Islet precursor cell (in vitro differentiated cells): ENCODE data around the gene LRRC3C.
A peak's percentile ranks its signal among the peaks of the same experiment; 100 is the strongest.
"Not testable (repeated sequence)": the region's sequence is repeated elsewhere in the genome, so short reads cannot be mapped to it uniquely, and the experiment has no call there.

Source experiments
- DNase-seq: peaks from one replicate; pipeline ENCODE4 v3.0.0-alpha.2; 2018

The LRRC3C gene

DNA sequence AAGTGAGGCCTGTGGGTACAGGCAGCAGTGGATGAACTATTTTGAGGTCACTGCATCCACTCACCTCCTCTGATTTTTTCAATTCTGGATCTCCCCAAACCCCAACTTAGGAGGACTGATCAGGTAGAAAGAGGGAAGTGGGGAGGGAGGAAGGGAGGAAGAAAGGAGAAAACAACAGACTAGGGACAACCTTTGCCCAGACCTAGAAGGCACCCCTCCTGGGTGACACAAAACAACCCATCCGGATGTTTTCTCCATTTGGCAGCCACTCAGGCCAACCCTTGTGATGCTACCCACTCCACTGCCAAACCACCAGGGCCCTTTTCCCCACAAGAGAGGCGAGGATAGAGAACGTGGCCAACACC, 2.9 kb upstream of the LRRC3C start:
- DNase-seq: no peak

DNA sequence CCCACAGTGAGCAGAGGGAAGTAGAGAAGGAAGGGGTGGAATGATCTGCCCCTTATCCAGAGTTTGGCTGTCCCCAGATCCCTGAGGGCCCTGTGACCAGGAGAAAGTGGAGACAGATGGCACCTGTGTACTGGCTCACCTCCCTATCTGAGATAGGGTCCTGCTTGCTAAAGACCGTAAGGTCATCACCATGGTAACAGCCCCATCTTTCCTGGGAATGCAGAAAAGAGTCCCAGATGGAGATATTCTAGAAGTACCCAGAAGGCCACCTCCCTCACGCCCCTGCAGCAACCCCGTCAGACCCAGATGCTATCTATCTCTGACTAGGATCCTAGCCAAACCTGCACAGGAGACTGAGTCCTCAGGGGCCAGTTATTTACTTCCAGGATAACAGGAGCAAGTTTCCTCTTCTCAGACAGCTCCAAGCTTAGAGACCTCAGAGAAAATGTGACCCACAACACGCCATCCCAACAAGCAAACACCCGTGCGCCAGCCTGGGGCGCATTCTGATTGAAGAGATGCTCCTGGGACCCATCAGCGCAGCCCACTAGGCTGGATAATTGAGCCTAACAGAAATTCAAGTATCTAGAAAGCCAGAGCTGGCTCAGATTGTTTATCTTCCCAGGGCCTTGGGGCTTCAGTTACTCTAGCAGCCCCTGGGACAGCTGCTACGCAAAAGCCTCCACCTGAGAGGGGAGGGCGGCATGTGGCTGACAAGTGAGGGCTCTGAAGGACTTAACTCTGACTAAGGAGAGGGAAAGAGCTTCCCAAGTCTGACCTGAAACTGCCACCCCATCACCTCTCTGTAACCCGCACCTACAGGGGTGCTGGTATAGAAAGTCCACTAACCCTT, 2.0 kb upstream of the LRRC3C start:
- DNase-seq: no peak

DNA sequence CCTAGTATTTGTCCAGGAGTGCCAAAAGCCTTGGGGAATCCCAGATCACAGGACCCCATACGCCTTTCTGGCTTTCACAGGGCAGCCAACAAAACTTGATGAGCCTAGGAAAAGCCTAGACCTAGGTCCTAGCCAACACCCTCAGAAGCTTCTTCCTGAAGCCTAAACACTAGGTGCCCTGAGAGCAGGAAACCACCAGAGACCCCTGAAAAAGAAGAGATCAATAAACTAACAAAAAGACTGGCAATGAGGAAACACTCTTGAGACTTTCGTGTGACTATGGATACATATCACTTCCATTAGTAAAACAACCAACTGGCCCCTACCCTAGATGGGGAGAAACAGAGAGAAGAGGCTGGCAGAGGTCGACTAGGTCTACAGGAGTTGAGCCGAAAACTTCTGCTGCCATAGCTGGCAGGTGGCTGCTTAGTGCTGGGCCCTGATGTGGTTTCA, 1.4 kb upstream of the LRRC3C start:
- DNase-seq: no peak

DNA sequence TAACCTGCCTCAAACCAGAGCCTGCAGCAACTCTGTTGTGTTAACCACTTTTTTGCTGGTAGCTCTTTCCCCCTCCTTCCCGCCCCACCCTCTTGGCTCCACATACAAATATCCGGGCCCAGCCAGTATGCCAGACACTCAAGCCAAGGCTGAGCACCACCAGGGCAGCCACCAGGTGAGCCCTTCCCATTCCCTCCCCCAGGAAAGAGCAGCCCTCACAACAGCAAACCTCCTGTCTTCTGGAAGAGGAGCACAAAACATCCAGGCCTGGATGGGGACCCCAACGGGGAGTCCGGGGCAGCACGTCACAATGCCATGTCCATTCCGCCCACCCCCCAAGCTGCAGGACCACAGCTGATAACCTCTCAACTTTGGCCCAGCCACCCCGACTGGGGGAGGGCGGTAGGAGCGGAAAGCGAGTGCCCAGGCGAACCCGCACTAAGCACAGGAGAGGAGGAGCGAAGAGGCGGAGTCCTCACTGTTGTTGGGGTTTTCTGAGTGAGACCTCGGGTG, 888 bp upstream of the LRRC3C start:
- peak; percentile 76 for DNase-seq

DNA sequence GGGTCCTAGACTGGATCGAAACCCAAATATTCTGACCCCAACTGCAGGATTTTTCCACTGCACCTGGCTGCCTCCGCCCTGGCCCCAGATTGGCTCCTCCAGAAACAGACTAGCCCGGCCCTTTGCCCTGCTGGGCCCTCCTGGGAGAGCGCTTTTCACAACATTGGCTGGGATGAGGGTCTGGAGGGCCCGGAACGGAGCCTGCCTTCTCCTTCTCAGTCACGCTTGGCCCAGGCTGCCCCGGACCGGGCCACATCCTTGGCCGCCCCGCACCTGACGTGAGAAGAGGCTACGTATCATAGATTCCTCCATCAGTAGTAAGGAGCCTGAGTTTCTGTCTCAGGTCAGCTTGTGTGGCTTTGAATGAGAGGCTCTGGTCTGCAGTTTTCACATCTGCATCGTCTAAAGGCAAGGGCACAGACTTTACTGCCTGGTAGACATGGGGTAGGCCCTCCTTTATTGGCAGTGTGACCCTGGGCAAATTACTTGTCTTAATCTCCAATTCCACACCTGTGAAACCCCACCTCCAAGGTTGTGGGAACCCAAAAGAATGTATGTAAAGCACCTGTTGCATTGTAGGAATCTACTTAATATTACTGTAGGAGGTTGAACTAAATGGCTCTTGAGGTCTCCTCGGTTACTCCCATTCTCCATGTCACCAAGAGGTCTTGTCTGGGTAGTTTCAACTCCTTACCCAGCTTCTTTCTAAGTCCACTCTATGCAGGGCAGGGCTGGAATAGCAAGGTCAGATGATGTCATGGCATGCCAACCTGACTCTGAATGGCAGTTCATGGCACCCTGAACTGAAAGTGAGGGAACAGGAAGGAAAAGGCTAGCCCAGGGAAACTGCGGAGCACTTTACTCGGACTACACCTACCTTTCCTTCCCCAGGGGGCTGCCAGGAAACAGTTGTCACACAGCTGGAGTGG, 661 bp downstream of the LRRC3C start:
- peak; percentile 83 for DNase-seq

DNA sequence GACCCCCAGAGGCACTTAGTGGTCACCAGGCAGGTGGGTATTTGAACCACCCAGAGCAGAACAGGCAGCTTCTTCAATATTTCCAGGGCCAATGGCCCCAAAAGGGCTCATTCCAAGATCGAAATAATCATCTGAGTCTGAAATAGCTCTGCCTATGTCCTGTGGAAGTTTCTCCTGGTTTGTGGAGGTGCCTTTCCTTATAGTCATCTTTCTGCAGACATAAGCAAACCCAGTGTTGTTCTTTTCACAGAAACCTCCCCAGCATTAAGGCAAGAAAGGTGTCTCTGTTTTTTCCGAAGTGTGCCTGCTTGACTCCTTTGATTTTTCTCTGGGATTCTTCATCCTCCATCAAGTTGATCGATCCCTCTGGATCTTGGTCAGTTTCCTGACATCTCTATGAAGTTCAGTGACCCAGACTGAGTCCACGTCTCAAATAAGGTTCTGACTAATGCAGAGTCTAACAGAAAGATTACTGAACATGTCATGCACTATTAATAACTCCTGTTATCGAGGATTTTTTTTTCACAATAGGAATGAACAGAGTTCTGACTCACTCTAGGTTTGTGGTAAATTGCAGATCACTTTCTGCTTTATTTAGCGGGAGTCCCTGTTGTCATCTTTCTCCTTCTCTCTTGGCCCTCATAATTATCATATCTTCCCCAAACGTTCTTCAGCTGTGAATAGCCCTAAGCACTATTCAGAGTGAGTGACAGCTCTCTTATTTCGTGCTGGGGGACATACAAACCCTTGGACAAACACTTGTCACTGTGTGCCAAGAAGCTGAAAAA, 1.5 kb downstream of the LRRC3C start:
- DNase-seq: no peak

DNA sequence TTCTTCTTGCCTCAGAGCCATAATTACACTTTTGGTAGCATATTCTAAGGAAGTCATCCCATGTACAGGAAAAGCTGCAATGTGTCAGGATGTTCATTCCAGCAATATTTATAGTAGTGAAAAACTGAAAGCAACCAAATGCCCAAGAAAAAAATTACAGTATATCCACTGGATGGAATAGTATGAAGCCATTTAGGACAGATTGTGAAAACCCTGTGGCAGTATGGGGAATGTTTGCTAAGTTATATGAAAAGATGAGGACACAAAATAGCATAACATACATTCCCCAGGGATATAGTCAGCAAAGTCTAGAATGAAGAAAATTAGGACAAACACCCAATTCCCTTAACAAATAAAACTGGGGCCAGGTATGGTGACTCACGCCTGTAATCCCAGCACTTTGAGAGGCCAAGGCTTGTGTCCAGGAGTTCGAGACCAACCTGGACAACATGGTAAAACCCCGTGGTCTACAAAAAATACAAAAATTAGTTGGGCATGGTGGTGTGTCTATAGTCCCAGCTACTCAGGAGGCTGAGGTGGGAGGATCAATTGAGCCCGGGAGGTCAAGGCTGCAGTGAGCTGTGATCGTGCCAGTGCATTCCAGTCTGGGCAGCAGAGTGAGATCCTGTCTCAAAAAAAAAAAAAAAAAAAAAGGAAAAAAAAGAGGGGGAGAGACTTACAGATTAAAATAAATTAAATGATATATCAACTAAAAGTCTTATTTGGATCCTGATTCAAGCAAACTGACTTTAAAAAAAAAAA, 2.3 kb downstream of the LRRC3C start:
- DNase-seq: no peak

DNA sequence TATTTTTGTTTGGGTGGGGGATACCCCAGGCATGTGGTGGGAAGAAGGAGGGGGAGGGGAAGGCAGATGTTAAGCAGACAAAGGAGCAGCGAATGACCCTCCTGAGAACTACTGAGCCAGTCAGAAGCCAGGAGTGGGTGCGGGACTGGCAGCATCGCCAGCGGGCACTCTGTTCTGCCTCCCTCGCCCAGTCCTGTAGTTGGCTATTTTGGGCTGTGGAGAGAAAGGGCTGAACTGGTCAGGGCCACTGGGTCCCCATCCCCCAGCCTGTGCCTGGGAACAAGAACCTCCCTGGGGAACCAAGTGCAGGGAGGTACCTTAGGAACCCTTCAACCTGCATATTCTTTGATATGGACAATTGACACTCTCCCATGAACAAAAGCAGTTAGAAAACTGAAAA, 6.4 kb downstream of the LRRC3C start:
- no peak for DNase-seq

DNA sequence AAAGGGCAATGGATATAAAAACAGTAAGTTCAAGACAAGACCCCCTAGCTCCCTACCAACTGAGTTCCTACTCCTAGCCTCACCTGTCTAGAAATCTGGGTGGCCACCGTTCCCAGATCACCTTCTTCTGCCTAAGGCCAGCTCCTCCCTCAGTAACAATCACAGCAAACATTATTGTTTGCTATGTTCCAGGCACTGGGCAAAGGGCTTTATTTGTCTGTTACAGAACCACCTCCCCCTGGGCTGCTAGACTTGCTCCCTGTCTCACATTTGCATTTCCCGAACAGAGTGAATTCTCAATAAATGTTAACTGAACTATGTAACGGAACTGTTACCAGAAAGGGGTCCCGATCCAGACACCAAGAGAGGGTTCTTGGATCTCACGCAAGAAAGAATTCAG, 6.8 kb downstream of the LRRC3C start:
- DNase-seq: no peak

DNA sequence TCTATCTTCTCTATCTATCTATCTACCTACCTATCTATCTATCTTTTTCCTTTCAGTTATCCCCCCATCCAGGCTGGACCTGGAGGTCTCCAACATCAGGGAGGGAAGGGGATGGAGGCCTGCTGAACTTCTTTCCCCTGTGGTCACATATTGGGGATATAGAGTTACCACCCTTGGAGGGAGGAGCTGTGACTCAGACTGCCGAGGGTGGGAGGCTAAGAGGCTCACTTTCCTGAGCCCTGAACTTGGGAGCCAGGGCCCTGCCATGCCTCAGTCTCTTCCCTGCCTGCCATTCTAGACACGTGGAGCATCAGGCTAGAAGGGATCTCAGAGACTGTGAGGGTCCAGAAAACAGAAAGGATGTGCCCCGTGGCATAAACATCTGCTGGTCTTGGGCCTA, 8.4 kb downstream of the LRRC3C start:
- no peak for DNase-seq

DNA sequence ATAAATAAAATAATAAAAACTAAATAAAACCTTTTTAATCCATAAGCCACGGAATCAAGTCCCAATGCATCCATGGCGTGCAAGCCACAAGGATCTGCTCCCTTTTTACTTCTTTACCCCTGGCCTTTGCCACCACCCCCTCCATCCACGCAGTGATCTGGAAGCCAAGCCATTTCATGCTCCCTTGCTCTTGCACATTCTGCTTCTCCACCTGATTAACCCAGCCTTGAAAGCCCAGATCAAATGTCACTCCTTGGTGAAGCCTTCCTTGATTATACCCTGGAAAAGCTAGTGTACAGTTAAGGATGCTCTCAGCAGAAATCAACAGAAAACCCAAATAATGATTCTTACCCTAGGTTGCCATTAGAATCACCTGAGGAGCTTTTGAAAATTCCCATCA, 9.9 kb downstream of the LRRC3C start:
- no peak for DNase-seq

DNA sequence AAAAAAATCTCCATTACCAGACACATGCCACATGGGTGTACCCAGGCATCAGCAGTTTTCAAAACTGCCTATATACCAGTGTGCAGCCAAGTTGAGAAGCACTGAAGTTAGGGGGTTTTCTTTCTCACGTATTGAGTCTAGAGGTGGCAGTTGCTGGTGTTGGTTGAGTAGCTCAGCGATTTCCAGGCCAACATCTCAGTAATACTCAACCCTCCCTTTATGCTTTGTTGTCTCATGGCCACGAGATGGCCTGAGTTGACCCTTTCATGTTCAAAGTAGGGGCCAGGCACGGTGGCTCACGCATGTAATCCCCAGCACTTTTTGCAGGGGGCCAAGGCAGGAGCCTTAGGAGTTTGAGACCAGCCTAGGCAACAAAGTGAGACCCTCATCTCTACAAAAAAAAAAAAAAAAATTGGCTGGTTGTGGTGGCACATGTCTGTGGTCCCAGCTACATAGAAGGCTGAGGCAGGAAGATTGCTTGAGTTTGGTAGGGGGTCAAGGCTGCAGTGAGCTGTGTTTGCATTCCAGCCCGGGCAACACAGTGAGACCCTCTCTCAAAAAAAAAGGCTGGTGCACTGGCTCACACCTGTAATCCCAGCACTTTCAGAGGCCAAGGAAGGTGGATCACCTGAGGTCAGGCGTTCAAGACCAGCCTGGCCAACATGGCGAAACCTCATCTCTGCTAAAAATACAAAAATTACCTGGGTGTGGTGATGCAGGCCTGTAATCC, 10.8 kb downstream of the LRRC3C start:
- DNase-seq: no peak

DNA sequence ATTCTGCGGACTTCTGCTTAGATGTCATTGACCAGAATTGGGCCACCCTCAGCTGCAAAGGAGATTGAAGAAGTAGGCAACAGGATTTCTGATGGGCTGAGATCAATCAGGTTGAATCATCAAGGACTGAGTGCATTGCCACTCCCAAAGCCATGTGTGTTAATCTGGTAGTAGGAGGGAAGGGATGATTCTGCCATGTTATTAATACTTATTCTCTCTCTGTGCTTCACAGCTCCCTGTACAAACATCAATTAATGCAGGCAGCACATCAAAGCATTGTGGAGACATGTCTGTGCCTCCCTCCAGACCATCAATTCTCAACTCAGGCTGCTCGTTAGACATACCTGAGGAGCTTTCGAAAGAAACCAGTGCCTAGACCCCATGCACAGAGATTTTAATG, 11.6 kb downstream of the LRRC3C start:
- DNase-seq: no peak

DNA sequence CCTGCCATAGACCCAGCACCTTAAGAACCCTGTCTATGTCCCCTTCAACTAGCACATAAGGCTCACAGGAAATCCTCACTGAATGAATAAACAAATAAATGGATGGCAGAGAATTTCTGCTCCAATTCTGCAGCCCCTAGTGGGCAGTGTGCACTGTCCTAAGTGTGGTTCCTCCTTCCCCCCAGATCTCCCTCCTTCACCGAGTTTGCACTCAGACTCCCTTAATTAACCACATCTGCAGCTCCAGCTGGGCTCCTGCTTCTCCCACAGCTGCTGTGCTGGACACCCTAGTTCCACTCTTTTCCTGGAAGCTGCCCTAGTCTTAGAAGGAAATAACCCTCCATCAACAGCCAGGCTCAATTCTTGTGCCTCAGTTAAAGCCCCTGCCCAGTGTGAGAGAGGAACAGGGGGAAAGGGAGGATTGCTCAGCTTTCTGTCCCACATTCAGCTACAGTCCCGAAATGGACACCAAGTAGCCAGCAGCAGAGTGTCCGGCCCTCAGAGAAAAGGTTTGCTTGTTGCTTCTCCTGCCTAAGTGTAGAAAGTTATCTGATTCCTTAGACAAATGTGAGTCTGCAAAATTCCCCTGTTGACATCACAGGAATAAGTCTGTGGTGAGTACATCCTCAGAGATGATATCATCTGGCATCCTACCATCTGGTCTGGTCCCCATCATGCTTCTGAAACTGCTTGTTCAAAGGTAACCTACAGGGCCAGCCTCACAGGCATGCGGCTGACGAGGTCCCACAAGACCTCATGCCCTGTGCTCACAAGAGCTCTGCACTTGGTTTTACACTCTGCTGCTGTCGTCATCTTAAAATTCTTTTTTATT, 12.3 kb downstream of the LRRC3C start:
- peak; percentile 73 for DNase-seq

DNA sequence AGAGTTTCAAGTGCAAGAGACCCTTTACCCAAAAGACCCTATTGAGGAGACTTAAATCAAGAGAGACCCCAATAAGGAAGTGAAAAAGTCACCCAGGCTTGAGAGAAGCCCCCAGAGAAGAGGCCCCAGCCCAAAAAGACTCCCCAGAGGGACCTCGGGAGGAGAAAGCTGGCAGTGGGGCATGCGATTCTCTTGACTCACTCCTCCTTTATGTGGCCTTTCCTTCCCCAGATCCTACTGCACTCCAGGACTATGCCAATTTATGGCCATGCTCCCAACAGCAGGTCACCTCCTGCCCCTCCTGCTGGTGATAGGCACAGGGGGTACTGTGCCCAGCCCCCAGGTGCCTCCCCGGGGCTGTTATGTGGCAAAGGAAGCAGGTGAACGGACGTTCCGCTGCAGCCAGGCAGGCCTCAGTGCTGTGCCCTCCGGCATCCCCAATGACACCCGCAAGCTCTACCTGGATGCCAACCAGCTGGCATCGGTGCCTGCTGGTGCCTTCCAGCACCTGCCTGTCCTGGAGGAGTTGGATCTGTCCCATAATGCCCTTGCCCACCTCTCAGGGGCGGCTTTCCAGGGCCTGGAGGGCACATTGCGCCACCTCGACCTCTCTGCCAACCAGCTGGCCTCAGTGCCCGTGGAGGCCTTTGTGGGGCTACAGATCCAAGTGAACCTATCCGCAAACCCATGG, 16.3 kb downstream of the LRRC3C start:
- DNase-seq: no peak

DNA sequence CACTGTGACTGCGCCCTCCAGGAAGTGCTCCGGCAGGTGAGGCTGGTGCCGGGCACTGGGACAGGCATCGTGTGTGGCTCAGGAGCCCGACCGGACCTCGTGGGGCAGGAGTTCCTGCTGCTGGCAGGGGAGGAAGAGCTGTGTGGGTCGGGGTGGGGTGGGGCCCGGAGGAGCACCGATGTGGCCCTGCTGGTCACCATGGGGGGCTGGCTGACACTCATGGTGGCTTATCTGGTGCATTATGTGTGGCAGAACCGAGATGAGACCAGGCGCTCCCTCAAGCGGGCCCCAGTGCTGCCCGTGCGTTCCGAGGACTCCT, 16.8 kb downstream of the LRRC3C start:
- no peak for DNase-seq

DNA sequence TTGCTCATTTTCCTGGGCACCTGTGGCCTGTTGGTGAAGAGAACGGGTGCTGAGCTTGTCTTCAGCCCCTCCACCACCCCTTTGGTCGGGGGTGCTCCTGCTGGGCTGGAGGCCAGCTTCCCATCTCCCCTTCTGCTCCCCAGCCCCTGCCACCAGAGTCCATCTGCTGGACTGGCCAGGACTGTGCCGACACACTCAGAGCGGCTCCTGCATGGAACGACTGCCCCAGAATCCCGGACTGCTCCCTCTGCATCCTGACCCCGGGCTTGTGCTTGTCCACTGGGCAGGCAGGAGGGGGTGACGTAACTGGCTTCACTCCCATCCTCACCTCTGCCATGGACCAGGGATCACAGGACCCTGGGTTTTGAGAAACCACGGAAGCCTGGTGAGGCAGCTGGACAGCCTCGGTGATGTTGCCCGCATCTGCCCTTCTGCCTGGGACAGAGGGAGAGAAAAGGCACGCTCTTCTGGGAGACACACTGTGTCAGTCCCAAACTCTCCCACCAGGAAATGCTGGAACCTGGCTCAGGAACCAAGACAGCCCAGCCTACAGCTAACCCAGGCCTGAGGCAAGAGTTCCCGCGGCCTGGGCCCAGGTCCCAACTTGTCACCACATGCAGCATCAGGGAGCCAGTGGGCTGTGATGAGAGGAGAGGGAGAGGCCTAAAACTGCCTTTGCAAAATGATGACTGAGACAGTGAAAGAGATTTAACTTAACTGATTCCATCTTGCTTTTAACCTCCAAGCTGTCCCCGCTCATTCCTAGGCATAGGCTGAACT, 19.2 kb downstream of the LRRC3C start:
- no peak for DNase-seq

DNA sequence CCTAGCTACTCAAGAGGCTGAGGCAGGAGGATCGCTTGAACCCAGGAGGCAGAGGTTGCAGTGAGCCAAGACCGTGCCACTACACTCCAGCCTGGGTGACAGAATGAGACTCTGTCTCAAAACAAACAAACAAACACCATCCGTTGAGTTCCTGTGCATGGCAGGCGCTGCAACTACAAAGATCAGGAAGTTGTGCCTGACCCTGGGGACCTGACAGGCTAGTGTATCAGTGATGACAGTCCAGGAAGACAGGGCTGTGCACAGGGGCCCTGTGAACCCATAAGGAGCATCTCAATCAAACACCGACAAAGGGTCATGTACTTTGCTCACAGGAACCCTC, 20.9 kb downstream of the LRRC3C start:
- not testable (repeated sequence) for DNase-seq

DNA sequence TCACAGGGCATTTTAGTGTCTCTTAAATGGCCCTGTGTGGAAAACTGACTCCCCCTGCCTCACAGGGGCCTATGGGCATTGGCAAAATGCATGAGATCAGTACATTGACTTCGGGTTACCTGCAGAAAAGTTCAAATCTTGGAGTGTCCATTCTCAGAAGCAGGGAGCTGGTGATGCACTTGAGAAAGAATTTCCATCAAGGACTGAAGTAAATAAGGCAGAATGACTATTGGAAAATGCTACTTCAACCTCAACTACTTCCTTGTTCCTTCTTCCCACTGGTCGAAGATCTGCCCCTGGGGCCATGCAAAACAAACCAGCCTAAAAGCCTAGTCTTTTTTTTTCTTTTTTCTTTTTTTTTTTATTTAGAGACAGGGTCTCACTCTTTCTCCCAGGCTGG, 21.5 kb downstream of the LRRC3C start:
- no peak for DNase-seq
